Stimulated activated CD8-positive, alpha-beta memory T cell treated with anti-CD3 and anti-CD28 coated beads, Interleukin-15, amount 100 ng/mL, for 24 hours (primary cell): ENCODE measurements around the gene FIS1.

Source experiments
- DNase-seq: peaks from one replicate; pipeline ENCODE4 v3.0.0-alpha.2; 2020; ENCODE audit warnings: low read depth

Gene FIS1

GRCh38 chr7:101233907-101234547, 10.9 kb downstream of the FIS1 start:
- no peak for DNase-seq

GRCh38 chr7:101232141-101232850, 12.6 kb downstream of the FIS1 start:
- no peak for DNase-seq

- DNase-seq: no peak
Measured at GRCh38 chr7:101231644-101232043, 13.2 kb downstream of the FIS1 start.

- no peak for DNase-seq
Measured at GRCh38 chr7:101226721-101227120, 18.2 kb downstream of the FIS1 start.

GRCh38 chr7:101225650-101226049, 19.2 kb downstream of the FIS1 start:
- DNase-seq: no peak

GRCh38 chr7:101223528-101223927, 21.4 kb downstream of the FIS1 start:
- DNase-seq: no peak

GRCh38 chr7:101222275-101222830, 22.5 kb downstream of the FIS1 start:
- no peak for DNase-seq

GRCh38 chr7:101220295-101220694, 24.6 kb downstream of the FIS1 start:
- DNase-seq: no peak

- no peak for DNase-seq
Measured at GRCh38 chr7:101218236-101219125, 26.4 kb downstream of the FIS1 start.

GRCh38 chr7:101217388-101218235, 27.3 kb downstream of the FIS1 start, which contains the start of the genes PLOD3 and ZNHIT1:
Gene PLOD3 (minus strand): TSS chr7:101217581. CDS start chr7:101217274, 307 bp downstream.
Gene ZNHIT1 (plus strand): TSS chr7:101218165. CDS start chr7:101218196, 31 bp downstream.
- peak; percentile 88 for DNase-seq

- no peak for DNase-seq
Measured at GRCh38 chr7:101216860-101217387, 28.0 kb downstream of the FIS1 start.

GRCh38 chr7:101216001-101216859, 28.7 kb downstream of the FIS1 start:
- DNase-seq: no peak

- no peak for DNase-seq
Measured at GRCh38 chr7:101212014-101212413, 32.9 kb downstream of the FIS1 start.

- no peak for DNase-seq
Measured at GRCh38 chr7:101211501-101211900, 33.4 kb downstream of the FIS1 start.

- no peak for DNase-seq
Measured at GRCh38 chr7:101210143-101210542, 34.7 kb downstream of the FIS1 start.

- DNase-seq: no peak
Measured at GRCh38 chr7:101208794-101209193, 36.1 kb downstream of the FIS1 start.

GRCh38 chr7:101207459-101207858, 37.4 kb downstream of the FIS1 start:
- DNase-seq: no peak

GRCh38 chr7:101206665-101207042, 38.2 kb downstream of the FIS1 start:
- DNase-seq: no peak

GRCh38 chr7:101205901-101206664, 38.8 kb downstream of the FIS1 start:
- DNase-seq: no peak
